Neutrophil (primary cell): ENCODE data around the gene LTBP2.

ENCODE experiments used
- H3K27ac ChIP-seq: fragments of 200-600 bp; sonication (generic); 2 replicates; pipeline ENCODE4 v1.5.1; 2016; ENCODE audit warnings: mild to moderate bottlenecking, moderate library complexity
- H3K27me3 ChIP-seq: fragments of 200-600 bp; sonication (generic); 2 replicates; pipeline ENCODE4 v1.6.0; 2016; ENCODE audit warnings: mild to moderate bottlenecking
- H3K36me3 ChIP-seq: fragments of 200-600 bp; sonication (generic); 2 replicates; pipeline ENCODE4 v1.5.1; 2017
- H3K4me1 ChIP-seq, 2 experiments: fragments of 200-600 bp in 1 of 2; sonication (generic) in 1 of 2; 1 replicate in 1 of 2; 2 replicates in 1 of 2; pipeline versions ENCODE4 v1.5.1 to v1.6.1; 2013 to 2016; ENCODE audit warnings: low read depth in 1 of 2, low read length in 1 of 2, mild to moderate bottlenecking in 1 of 2, moderate library complexity in 1 of 2; ENCODE audit not compliant: control insufficient read depth in 1 of 2, insufficient read depth in 1 of 2
- H3K4me3 ChIP-seq, 2 experiments: fragments of 200-600 bp in 1 of 2; sonication (generic) in 1 of 2; 1 replicate in 1 of 2; 2 replicates in 1 of 2; pipeline ENCODE4 v1.5.1; 2013 to 2016; ENCODE audit warnings: low read depth in 1 of 2, low read length in 1 of 2, mild to moderate bottlenecking in 1 of 2, moderate library complexity in 1 of 2
- H3K9me3 ChIP-seq: fragments of 200-600 bp; sonication (generic); 2 replicates; pipeline ENCODE4 v1.5.1; 2016
- CTCF ChIP-seq: fragments of 200-600 bp; sonication (generic); IDR thresholded peaks from 2 replicates; pipeline ENCODE4 v1.5.1; 2016; ENCODE audit warnings: antibody characterized with exemption

Gene LTBP2

GRCh38 chr14:74558655-74559054, 53.4 kb downstream of the LTBP2 start:
- H3K36me3 ChIP-seq = no peaks in the 10 kb centered on the region
- H3K27me3 ChIP-seq = peaks cover 6% of the 10 kb centered on the region
- no peaks in the 10 kb centered on the region for H3K9me3 ChIP-seq
- no peak overlapping the region for H3K4me3 ChIP-seq
- no peak overlapping the region for H3K27ac ChIP-seq
- TF ChIP-seq CTCF = no peak
- no peaks in the 10 kb centered on the region for H3K4me1 ChIP-seq

- no peaks in the 10 kb centered on the region for H3K9me3 ChIP-seq
- peaks cover 9% of the 10 kb centered on the region for H3K27me3 ChIP-seq
- H3K4me1 ChIP-seq = no peaks in the 10 kb centered on the region
- no peak overlapping the region for H3K4me3 ChIP-seq
- no peak for TF ChIP-seq CTCF
- H3K27ac ChIP-seq = no peak overlapping the region
- H3K36me3 ChIP-seq = no peaks in the 10 kb centered on the region
Observed at GRCh38 chr14:74557691-74558090, 54.3 kb downstream of the LTBP2 start.

GRCh38 chr14:74555476-74556050, 56.5 kb downstream of the LTBP2 start:
- no peak for TF ChIP-seq CTCF
- Histone ChIP-seq H3K27me3 (peaks cover 9% of the 10 kb centered on the region), H3K4me1 (no peaks in the 10 kb centered on the region), H3K36me3 (no peaks in the 10 kb centered on the region), H3K4me3 (no peak overlapping the region), H3K27ac (no peak overlapping the region), H3K9me3 (no peaks in the 10 kb centered on the region)

GRCh38 chr14:74554742-74555362, 57.2 kb downstream of the LTBP2 start:
- Histone ChIP-seq H3K4me3 (no peak overlapping the region), H3K9me3 (no peaks in the 10 kb centered on the region), H3K27ac (no peak overlapping the region), H3K4me1 (no peaks in the 10 kb centered on the region), H3K36me3 (no peaks in the 10 kb centered on the region), H3K27me3 (peaks cover 9% of the 10 kb centered on the region)
- no peak for TF ChIP-seq CTCF

GRCh38 chr14:74552623-74553022, 59.4 kb downstream of the LTBP2 start:
- H3K4me3 ChIP-seq = no peak overlapping the region
- H3K27me3 ChIP-seq = peaks cover 9% of the 10 kb centered on the region
- no peak for TF ChIP-seq CTCF
- H3K4me1 ChIP-seq = no peaks in the 10 kb centered on the region
- no peaks in the 10 kb centered on the region for H3K9me3 ChIP-seq
- H3K36me3 ChIP-seq = no peaks in the 10 kb centered on the region
- H3K27ac ChIP-seq = no peak overlapping the region
